Activated CD4-positive, alpha-beta T cell treated with anti-CD3 and anti-CD28 coated beads, Interleukin-2, amount 10 ng/mL, durations not matched to agents 24 days and 14 days (primary cell): ENCODE data around the gene CEP63. TPM values are rescaled to one million over a fixed set of nuclear protein-coding genes. Genes with fewer than 3 reads are reported as not detected.
"Not testable (repeated sequence)": the region's sequence is repeated elsewhere in the genome, so short reads cannot be mapped to it uniquely, and the experiment has no call there.

Experiments used
- DNase-seq: peaks from one replicate; pipeline ENCODE4 v3.0.0; 2022
- H3K27ac Mint-ChIP-seq: one replicate; pipeline ENCODE4 v1.8.0; 2022; ENCODE audit warnings: mild to moderate bottlenecking, mixed read lengths
- H3K27me3 Mint-ChIP-seq: one replicate; pipeline ENCODE4 v1.8.0; 2022; ENCODE audit warnings: mixed read lengths
- H3K36me3 Mint-ChIP-seq: one replicate; pipeline ENCODE4 v1.8.0; 2022; ENCODE audit warnings: low read depth, mild to moderate bottlenecking, mixed read lengths
- H3K4me1 Mint-ChIP-seq: one replicate; pipeline ENCODE4 v1.8.0; 2021; ENCODE audit warnings: mixed read lengths
- H3K4me3 Mint-ChIP-seq: one replicate; pipeline ENCODE4 v1.8.0; 2022; ENCODE audit warnings: mild to moderate bottlenecking, moderate library complexity, mixed read lengths
- H3K9me3 Mint-ChIP-seq: one replicate; pipeline ENCODE4 v1.8.0; 2021; ENCODE audit warnings: mixed read lengths
- intact Hi-C: fragments of 100-400 bp; cut with micrococcal nuclease; formaldehyde crosslinking; loops from one replicate; pipeline ENCODE4 v1.15.1; 2023
- total RNA-seq: library from RNA; stranded (reverse); gene quantifications from 2 replicates; pipeline ENCODE4 v1.2.3, GENCODE V29; 2022

Gene CEP63
- total RNA-seq, 1 donor from 2014 or later = 18.6 TPM

GRCh38 chr3:134544316-134544715, 58.5 kb downstream of the CEP63 start:
- Mint-ChIP-seq H3K27ac (no peak overlapping the region), H3K36me3 (peaks cover 33% of the 10 kb centered on the region), H3K9me3 (no peaks in the 10 kb centered on the region), H3K27me3 (no peaks in the 10 kb centered on the region), H3K4me1 (peaks cover 9% of the 10 kb centered on the region), H3K4me3 (no peak overlapping the region)
- intact Hi-C loops = no loop called here
- no peak for DNase-seq

- DNase-seq, H3K4me1 Mint-ChIP-seq, H3K27me3 Mint-ChIP-seq, H3K27ac Mint-ChIP-seq, H3K4me3 Mint-ChIP-seq, H3K9me3 Mint-ChIP-seq, intact Hi-C loops: not testable (repeated sequence)
- H3K36me3 Mint-ChIP-seq = peaks cover 37% of the 10 kb centered on the region
These were observed 58.9 kb downstream of the CEP63 start for GRCh38 chr3:134544783-134545182.

GRCh38 chr3:134545818-134546217, 60.0 kb downstream of the CEP63 start:
- Mint-ChIP-seq H3K27me3 (no peaks in the 10 kb centered on the region), H3K27ac (no peak overlapping the region), H3K4me3 (no peak overlapping the region), H3K36me3 (peaks cover 45% of the 10 kb centered on the region), H3K9me3 (no peaks in the 10 kb centered on the region), H3K4me1 (peaks cover 9% of the 10 kb centered on the region)
- intact Hi-C loops = no loop called here
- DNase-seq = no peak

- no peaks in the 10 kb centered on the region for H3K27me3 Mint-ChIP-seq
- no peak overlapping the region for H3K4me3 Mint-ChIP-seq
- H3K4me1 Mint-ChIP-seq = no peaks in the 10 kb centered on the region
- DNase-seq = no peak
- H3K36me3 Mint-ChIP-seq = peaks cover 44% of the 10 kb centered on the region
- H3K9me3 Mint-ChIP-seq = no peaks in the 10 kb centered on the region
- intact Hi-C loops = no loop called here
- H3K27ac Mint-ChIP-seq = no peak overlapping the region
These were observed 66.9 kb downstream of the CEP63 start for GRCh38 chr3:134552784-134553183.

GRCh38 chr3:134559591-134559990, 73.7 kb downstream of the CEP63 start:
- no peak overlapping the region for H3K27ac Mint-ChIP-seq
- H3K9me3 Mint-ChIP-seq = no peaks in the 10 kb centered on the region
- H3K4me3 Mint-ChIP-seq = no peak overlapping the region
- H3K36me3 Mint-ChIP-seq = peaks cover 34% of the 10 kb centered on the region
- H3K4me1 Mint-ChIP-seq = peaks cover 4% of the 10 kb centered on the region
- DNase-seq = no peak
- H3K27me3 Mint-ChIP-seq = no peaks in the 10 kb centered on the region
- intact Hi-C loops = no loop called here

GRCh38 chr3:134562055-134562454, 76.2 kb downstream of the CEP63 start:
- intact Hi-C loops = no loop called here
- peaks cover 4% of the 10 kb centered on the region for H3K4me1 Mint-ChIP-seq
- H3K27ac Mint-ChIP-seq = no peak overlapping the region
- peaks cover 35% of the 10 kb centered on the region for H3K36me3 Mint-ChIP-seq
- H3K9me3 Mint-ChIP-seq = no peaks in the 10 kb centered on the region
- H3K27me3 Mint-ChIP-seq = no peaks in the 10 kb centered on the region
- no peak for DNase-seq
- H3K4me3 Mint-ChIP-seq = no peak overlapping the region

GRCh38 chr3:134563601-134564000, 77.7 kb downstream of the CEP63 start:
- Mint-ChIP-seq H3K4me3 (no peak overlapping the region), H3K27ac (no peak overlapping the region), H3K36me3 (peaks cover 29% of the 10 kb centered on the region), H3K4me1 (peaks cover 4% of the 10 kb centered on the region), H3K9me3 (no peaks in the 10 kb centered on the region), H3K27me3 (no peaks in the 10 kb centered on the region)
- intact Hi-C loops = no loop called here
- DNase-seq = no peak

GRCh38 chr3:134564991-134565390, 79.1 kb downstream of the CEP63 start:
- no peak for DNase-seq
- H3K27ac Mint-ChIP-seq = no peak overlapping the region
- H3K9me3 Mint-ChIP-seq = no peaks in the 10 kb centered on the region
- no peaks in the 10 kb centered on the region for H3K27me3 Mint-ChIP-seq
- H3K4me1 Mint-ChIP-seq = peaks cover 4% of the 10 kb centered on the region
- H3K36me3 Mint-ChIP-seq = peaks cover 26% of the 10 kb centered on the region
- H3K4me3 Mint-ChIP-seq = no peak overlapping the region
- intact Hi-C loops = no loop called here

- H3K9me3 Mint-ChIP-seq = peaks cover 4% of the 10 kb centered on the region
- H3K27ac Mint-ChIP-seq = no peak overlapping the region
- peaks cover under 1% of the 10 kb centered on the region for H3K4me1 Mint-ChIP-seq
- H3K27me3 Mint-ChIP-seq = no peaks in the 10 kb centered on the region
- no peak overlapping the region for H3K4me3 Mint-ChIP-seq
- DNase-seq = no peak
- intact Hi-C loops = no loop called here
- H3K36me3 Mint-ChIP-seq = peaks cover 15% of the 10 kb centered on the region
These were observed 81.7 kb downstream of the CEP63 start for GRCh38 chr3:134567605-134568004.

- Mint-ChIP-seq H3K4me1 (no peaks in the 10 kb centered on the region), H3K36me3 (peaks cover 8% of the 10 kb centered on the region), H3K27ac (no peak overlapping the region), H3K27me3 (no peaks in the 10 kb centered on the region), H3K4me3 (no peak overlapping the region), H3K9me3 (peaks cover 4% of the 10 kb centered on the region)
- DNase-seq = no peak
- intact Hi-C loops = no loop called here
These were observed 82.9 kb downstream of the CEP63 start for GRCh38 chr3:134568790-134569189.

- H3K4me3 Mint-ChIP-seq, H3K27me3 Mint-ChIP-seq, DNase-seq, H3K9me3 Mint-ChIP-seq, intact Hi-C loops, H3K36me3 Mint-ChIP-seq, H3K4me1 Mint-ChIP-seq, H3K27ac Mint-ChIP-seq: not testable (repeated sequence)
These were observed 84.0 kb downstream of the CEP63 start for GRCh38 chr3:134569899-134570298.

- Mint-ChIP-seq H3K9me3 (peaks cover 3% of the 10 kb centered on the region), H3K36me3 (no peaks in the 10 kb centered on the region), H3K4me1 (no peaks in the 10 kb centered on the region), H3K27me3 (no peaks in the 10 kb centered on the region), H3K27ac (no peak overlapping the region), H3K4me3 (no peak overlapping the region)
- intact Hi-C loops = no loop called here
- DNase-seq = no peak
These were observed 90.6 kb downstream of the CEP63 start for GRCh38 chr3:134576426-134576825.

GRCh38 chr3:134576831-134577230, 91.0 kb downstream of the CEP63 start:
- intact Hi-C loops = no loop called here
- Mint-ChIP-seq H3K36me3 (no peaks in the 10 kb centered on the region), H3K27ac (no peak overlapping the region), H3K4me1 (no peaks in the 10 kb centered on the region), H3K27me3 (no peaks in the 10 kb centered on the region), H3K9me3 (peaks cover 3% of the 10 kb centered on the region), H3K4me3 (no peak overlapping the region)
- no peak for DNase-seq

GRCh38 chr3:134579141-134579665, 93.3 kb downstream of the CEP63 start:
- H3K9me3 Mint-ChIP-seq = peaks cover 10% of the 10 kb centered on the region
- peaks cover 3% of the 10 kb centered on the region for H3K27me3 Mint-ChIP-seq
- intact Hi-C loops = no loop called here

GRCh38 chr3:134590766-134591165, 104.9 kb downstream of the CEP63 start:
- no peak for DNase-seq
- Mint-ChIP-seq H3K36me3 (no peaks in the 10 kb centered on the region), H3K4me1 (no peaks in the 10 kb centered on the region), H3K27ac (no peak overlapping the region), H3K9me3 (no peaks in the 10 kb centered on the region), H3K27me3 (peaks cover 2% of the 10 kb centered on the region), H3K4me3 (no peak overlapping the region)
- intact Hi-C loops = no loop called here

More at GRCh38 chr3:134579141-134579665, 93.3 kb downstream of the CEP63 start:
- Mint-ChIP-seq H3K4me3 (no peak overlapping the region), H3K4me1 (no peaks in the 10 kb centered on the region), H3K36me3 (no peaks in the 10 kb centered on the region), H3K27ac (no peak overlapping the region)
- DNase-seq = no peak
